ENCODE data around the gene ADPRS.

DNA sequence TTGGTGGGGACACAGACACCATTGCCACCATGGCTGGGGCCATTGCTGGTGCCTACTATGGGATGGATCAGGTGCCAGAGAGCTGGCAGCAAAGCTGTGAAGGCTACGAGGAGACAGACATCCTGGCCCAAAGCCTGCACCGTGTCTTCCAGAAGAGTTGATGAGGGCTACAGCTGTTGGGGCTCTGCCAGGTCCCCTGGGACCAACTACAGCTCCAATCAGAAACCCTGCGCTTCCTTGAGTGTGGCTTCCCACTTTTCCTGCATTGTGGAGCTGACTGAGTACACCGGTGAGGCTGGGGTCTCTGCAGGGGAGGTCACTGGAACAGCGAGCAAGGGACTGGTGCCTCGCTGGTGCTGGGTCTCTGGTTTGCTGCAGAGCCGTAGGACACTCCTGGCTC, 4.5 kb downstream of the ADPRS start:
- TF ChIP-seq EZH2 (IDR thresholded peaks at IDR 0.05; ENCODE audit: borderline replicate concordance, low read depth, low read length, severe bottlenecking): no peak
- TF ChIP-seq, protein P1, sequence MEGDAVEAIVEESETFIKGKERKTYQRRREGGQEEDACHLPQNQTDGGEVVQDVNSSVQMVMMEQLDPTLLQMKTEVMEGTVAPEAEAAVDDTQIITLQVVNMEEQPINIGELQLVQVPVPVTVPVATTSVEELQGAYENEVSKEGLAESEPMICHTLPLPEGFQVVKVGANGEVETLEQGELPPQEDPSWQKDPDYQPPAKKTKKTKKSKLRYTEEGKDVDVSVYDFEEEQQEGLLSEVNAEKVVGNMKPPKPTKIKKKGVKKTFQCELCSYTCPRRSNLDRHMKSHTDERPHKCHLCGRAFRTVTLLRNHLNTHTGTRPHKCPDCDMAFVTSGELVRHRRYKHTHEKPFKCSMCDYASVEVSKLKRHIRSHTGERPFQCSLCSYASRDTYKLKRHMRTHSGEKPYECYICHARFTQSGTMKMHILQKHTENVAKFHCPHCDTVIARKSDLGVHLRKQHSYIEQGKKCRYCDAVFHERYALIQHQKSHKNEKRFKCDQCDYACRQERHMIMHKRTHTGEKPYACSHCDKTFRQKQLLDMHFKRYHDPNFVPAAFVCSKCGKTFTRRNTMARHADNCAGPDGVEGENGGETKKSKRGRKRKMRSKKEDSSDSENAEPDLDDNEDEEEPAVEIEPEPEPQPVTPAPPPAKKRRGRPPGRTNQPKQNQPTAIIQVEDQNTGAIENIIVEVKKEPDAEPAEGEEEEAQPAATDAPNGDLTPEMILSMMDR (IDR thresholded peaks at IDR 0.05; ENCODE audit: borderline replicate concordance, extremely low read depth, low read length, poor library complexity, severe bottlenecking): no peak

All from DND-41 (cell line).